Hepatocyte (in vitro differentiated cells): Measurements from ENCODE around the gene SLC2A11.

Experiments used
- CTCF ChIP-seq: fragments of 200-600 bp; sonication (generic); IDR thresholded peaks from 2 replicates; pipeline ENCODE4 v1.5.1; 2016; ENCODE audit warnings: antibody characterized with exemption, mild to moderate bottlenecking; ENCODE audit not compliant: poor library complexity
- EZH2 ChIP-seq: fragments of 200-600 bp; sonication (generic); IDR thresholded peaks from 2 replicates; pipeline ENCODE4 v1.6.1; 2016; ENCODE audit warnings: antibody characterized with exemption, mild to moderate bottlenecking, borderline replicate concordance

GRCh38 chr22:23901600-23901999 is 43.9 kb downstream of the SLC2A11 start:
- TF ChIP-seq CTCF (no peak), EZH2 (no peak)
